Measurements from ENCODE around the gene RNF220. TPM values are rescaled to one million over a fixed set of nuclear protein-coding genes. Genes with fewer than 3 reads are reported as not detected.
A peak's percentile ranks its signal among the peaks of the same experiment; 100 is the strongest.

RNF220 gene
- total RNA-seq, 1 donor from 2014 or later = 47.1 TPM

DNA sequence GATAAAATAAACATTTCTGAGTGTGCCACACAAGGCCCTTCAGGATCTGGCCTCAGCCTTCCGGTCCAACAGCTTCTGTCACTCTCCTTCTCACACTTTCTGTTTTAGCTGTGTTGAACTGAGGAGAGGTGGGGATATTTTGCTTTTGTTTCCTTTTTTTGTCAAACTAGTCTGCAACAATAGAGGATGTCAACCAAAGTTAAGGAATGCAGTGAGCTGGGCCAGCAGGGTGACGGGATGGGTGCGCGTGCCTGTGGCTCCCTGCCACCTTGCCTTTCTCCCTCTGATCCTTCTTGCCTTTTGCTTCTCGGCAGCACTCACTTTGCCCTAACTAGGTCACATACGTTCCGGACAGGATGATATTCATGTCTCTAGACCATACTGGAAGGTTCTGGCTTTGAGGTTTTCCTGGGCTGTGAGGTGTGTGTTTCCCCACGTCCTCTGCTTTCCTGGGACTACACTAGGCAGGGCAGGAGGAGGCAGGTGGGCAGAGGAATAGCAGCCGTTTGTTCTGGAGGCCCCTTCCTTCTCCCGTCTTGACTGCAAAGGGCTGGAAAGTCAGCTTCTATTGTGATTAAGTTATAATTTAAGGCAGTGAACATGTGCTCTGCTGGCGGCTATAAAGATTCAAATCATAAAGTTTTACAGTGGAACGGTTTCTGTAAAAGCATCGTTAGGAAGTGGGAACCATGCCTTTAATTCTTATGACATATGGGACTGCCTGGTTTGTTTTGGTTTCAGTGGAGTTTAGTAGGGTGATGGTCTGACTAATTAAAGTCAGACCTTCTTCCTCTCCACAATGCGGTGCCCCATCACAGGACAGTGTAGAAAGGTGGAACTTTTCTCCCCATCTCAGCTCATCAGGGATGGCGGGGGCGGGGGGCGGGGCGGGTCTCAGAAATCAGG is 67.8 kb downstream of the RNF220 start:
- H3K27me3 ChIP-seq (ENCODE audit: insufficient read depth, low read length) = peaks cover 12% of the 10 kb centered on the region

DNA sequence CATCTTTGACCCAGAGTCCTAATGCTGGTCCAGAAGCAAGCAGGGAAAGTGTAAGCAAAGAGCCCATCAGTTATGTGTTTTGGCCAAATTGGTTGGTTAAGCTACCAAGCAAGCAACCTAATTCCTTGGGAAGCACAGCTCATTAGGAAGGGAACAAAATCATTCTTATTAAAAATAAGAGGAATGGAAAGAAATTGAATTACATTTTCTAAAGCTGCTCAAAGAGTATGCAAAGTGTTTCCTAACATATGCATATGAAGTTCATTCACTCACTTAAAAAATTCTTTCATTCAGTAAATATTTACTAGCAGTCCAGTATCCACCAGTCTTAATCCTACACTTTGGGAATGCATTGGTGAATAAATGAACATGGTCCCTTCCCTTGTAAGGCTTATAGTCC is 71.8 kb downstream of the RNF220 start:
- FAIRE-seq = no peak
- peaks cover 2% of the 10 kb centered on the region for H3K9me3 Mint-ChIP-seq (ENCODE audit: unreplicated experiment)

More for the DNA sequence above, 67.8 kb downstream of the RNF220 start:
- no peak overlapping the region for H3K27ac ChIP-seq (ENCODE audit: low read depth, low read length)
- peaks cover 2% of the 10 kb centered on the region for H3K36me3 Mint-ChIP-seq (ENCODE audit: low read depth, unreplicated experiment)
- H3K4me3 ChIP-seq (ENCODE audit: insufficient read depth, low read depth, low read length) = no peak overlapping the region
- H3K27ac Mint-ChIP-seq (ENCODE audit: unreplicated experiment) = no peak overlapping the region
- peaks cover 4% of the 10 kb centered on the region for H3K9me3 Mint-ChIP-seq (ENCODE audit: unreplicated experiment)
- no peak overlapping the region for H3K4me3 Mint-ChIP-seq (ENCODE audit: unreplicated experiment)
- no peaks in the 10 kb centered on the region for H3K36me3 ChIP-seq (ENCODE audit: insufficient read depth, low read length)
- H4K20me1 ChIP-seq (ENCODE audit: insufficient read depth, low read length) = no peaks in the 10 kb centered on the region
- FAIRE-seq (no peak), DNase-seq (ENCODE audit: low read depth) (peak; percentile 21)
- H3K4me2 ChIP-seq (ENCODE audit: low read length) = peak overlapping the region; percentile 6
- no peaks in the 10 kb centered on the region for H3K4me1 Mint-ChIP-seq (ENCODE audit: low read depth, unreplicated experiment)
- H3K9me3 ChIP-seq (ENCODE audit: insufficient read depth, low read depth, low read length) = no peaks in the 10 kb centered on the region
- H3K4me1 ChIP-seq (ENCODE audit: insufficient read depth, low read length) = no peaks in the 10 kb centered on the region
- H3K9ac ChIP-seq (ENCODE audit: low read length) = no peak overlapping the region
- no peak for TF ChIP-seq EZH2 (IDR thresholded peaks at IDR 0.05; ENCODE audit: insufficient read depth, low read length)
- TF ChIP-seq, protein P1, sequence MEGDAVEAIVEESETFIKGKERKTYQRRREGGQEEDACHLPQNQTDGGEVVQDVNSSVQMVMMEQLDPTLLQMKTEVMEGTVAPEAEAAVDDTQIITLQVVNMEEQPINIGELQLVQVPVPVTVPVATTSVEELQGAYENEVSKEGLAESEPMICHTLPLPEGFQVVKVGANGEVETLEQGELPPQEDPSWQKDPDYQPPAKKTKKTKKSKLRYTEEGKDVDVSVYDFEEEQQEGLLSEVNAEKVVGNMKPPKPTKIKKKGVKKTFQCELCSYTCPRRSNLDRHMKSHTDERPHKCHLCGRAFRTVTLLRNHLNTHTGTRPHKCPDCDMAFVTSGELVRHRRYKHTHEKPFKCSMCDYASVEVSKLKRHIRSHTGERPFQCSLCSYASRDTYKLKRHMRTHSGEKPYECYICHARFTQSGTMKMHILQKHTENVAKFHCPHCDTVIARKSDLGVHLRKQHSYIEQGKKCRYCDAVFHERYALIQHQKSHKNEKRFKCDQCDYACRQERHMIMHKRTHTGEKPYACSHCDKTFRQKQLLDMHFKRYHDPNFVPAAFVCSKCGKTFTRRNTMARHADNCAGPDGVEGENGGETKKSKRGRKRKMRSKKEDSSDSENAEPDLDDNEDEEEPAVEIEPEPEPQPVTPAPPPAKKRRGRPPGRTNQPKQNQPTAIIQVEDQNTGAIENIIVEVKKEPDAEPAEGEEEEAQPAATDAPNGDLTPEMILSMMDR (IDR thresholded peaks at IDR 0.05; ENCODE audit: insufficient read depth, low read depth, low read length) = no peak
- H3K27me3 Mint-ChIP-seq (ENCODE audit: low read depth, unreplicated experiment) = peaks cover 3% of the 10 kb centered on the region
- peak overlapping the region; percentile 51 for H2AFZ ChIP-seq (ENCODE audit: low read depth, low read length)
- no peaks in the 10 kb centered on the region for H3K79me2 ChIP-seq (ENCODE audit: insufficient read depth, low read length)

More for the DNA sequence above, 71.8 kb downstream of the RNF220 start:
- H3K27me3 Mint-ChIP-seq (ENCODE audit: low read depth, unreplicated experiment) = peaks cover 3% of the 10 kb centered on the region
- H3K4me1 Mint-ChIP-seq (ENCODE audit: low read depth, unreplicated experiment) = no peaks in the 10 kb centered on the region
- H2AFZ ChIP-seq (ENCODE audit: low read depth, low read length) = no peak overlapping the region
- no peak overlapping the region for H3K4me2 ChIP-seq (ENCODE audit: low read length)
- no peaks in the 10 kb centered on the region for H3K9me3 ChIP-seq (ENCODE audit: insufficient read depth, low read depth, low read length)
- no peaks in the 10 kb centered on the region for H3K79me2 ChIP-seq (ENCODE audit: insufficient read depth, low read length)
- H3K9ac ChIP-seq (ENCODE audit: low read length) = no peak overlapping the region
- no peak overlapping the region for H3K4me3 ChIP-seq (ENCODE audit: insufficient read depth, low read depth, low read length)
- no peak overlapping the region for H3K27ac ChIP-seq (ENCODE audit: low read depth, low read length)
- peaks cover 9% of the 10 kb centered on the region for H3K27me3 ChIP-seq (ENCODE audit: insufficient read depth, low read length)
- H3K4me1 ChIP-seq (ENCODE audit: insufficient read depth, low read length) = no peaks in the 10 kb centered on the region
- no peak overlapping the region for H3K4me3 Mint-ChIP-seq (ENCODE audit: unreplicated experiment)
- TF ChIP-seq, protein P1 (IDR thresholded peaks at IDR 0.05; ENCODE audit: insufficient read depth, low read depth, low read length) = no peak
- TF ChIP-seq EZH2 (IDR thresholded peaks at IDR 0.05; ENCODE audit: insufficient read depth, low read length) = no peak
- no peaks in the 10 kb centered on the region for H4K20me1 ChIP-seq (ENCODE audit: insufficient read depth, low read length)
- H3K36me3 Mint-ChIP-seq (ENCODE audit: low read depth, unreplicated experiment) = peaks cover 2% of the 10 kb centered on the region
- no peak for DNase-seq (ENCODE audit: low read depth)
- no peaks in the 10 kb centered on the region for H3K36me3 ChIP-seq (ENCODE audit: insufficient read depth, low read length)
- no peak overlapping the region for H3K27ac Mint-ChIP-seq (ENCODE audit: unreplicated experiment)

Measured in astrocyte (in vitro differentiated cells and primary cell).